Mesendoderm (in vitro differentiated cells): ENCODE data around the gene ELOVL7.

Experiments used
- DNase-seq: peaks from one replicate; pipeline ENCODE4 v3.0.0; 2013
- H2AK5ac ChIP-seq: 2 replicates; pipeline ENCODE4 v1.6.1; 2013; ENCODE audit warnings: low read length, inconsistent platforms
- H2BK120ac ChIP-seq: 2 replicates; pipeline ENCODE4 v1.6.1; 2013; ENCODE audit warnings: low read depth, mild to moderate bottlenecking, low read length, moderate library complexity, mixed read lengths
- H2BK15ac ChIP-seq: replicated peaks from 2 replicates; pipeline ENCODE4 v1.6.1; 2013; ENCODE audit warnings: low read depth, mild to moderate bottlenecking, moderate library complexity
- H2BK5ac ChIP-seq: 2 replicates; pipeline ENCODE4 v1.6.1; 2013; ENCODE audit warnings: low read length, inconsistent platforms
- H3K18ac ChIP-seq: 2 replicates; pipeline ENCODE4 v1.6.1; 2013; ENCODE audit warnings: mild to moderate bottlenecking, low read length, mixed read lengths
- H3K23ac ChIP-seq: one replicate; pipeline ENCODE4 v1.6.1; 2013; ENCODE audit warnings: low read length
- H3K27ac ChIP-seq: 2 replicates; pipeline ENCODE4 v1.5.1; 2013; ENCODE audit warnings: low read depth, mild to moderate bottlenecking, inconsistent platforms, low read length, moderate library complexity
- H3K27me3 ChIP-seq: 2 replicates; pipeline ENCODE4 v1.6.1; 2013; ENCODE audit warnings: low read length, control low read depth, mild to moderate bottlenecking, inconsistent platforms; ENCODE audit not compliant: insufficient read depth, poor library complexity
- H3K36me3 ChIP-seq: 2 replicates; pipeline ENCODE4 v1.6.1; 2013; ENCODE audit warnings: low read length, inconsistent platforms; ENCODE audit not compliant: control insufficient read depth, insufficient read depth
- H3K4ac ChIP-seq: one replicate; pipeline ENCODE4 v1.6.1; 2013; ENCODE audit warnings: low read depth, mild to moderate bottlenecking, low read length, moderate library complexity
- H3K4me1 ChIP-seq: 2 replicates; pipeline ENCODE4 v1.6.1; 2013; ENCODE audit warnings: low read depth, low read length, inconsistent platforms; ENCODE audit not compliant: control insufficient read depth
- H3K4me2 ChIP-seq: 2 replicates; pipeline ENCODE4 v1.6.1; 2013; ENCODE audit warnings: low read length
- H3K4me3 ChIP-seq: 2 replicates; pipeline ENCODE4 v1.5.1; 2013; ENCODE audit warnings: mild to moderate bottlenecking, low read length
- H3K56ac ChIP-seq: one replicate; pipeline ENCODE4 v1.6.1; 2013; ENCODE audit warnings: low read length
- H3K79me1 ChIP-seq: 2 replicates; pipeline ENCODE4 v1.6.1; 2013; ENCODE audit warnings: low read length, inconsistent platforms
- H3K79me2 ChIP-seq: 2 replicates; pipeline ENCODE4 v1.6.1; 2013; ENCODE audit warnings: mild to moderate bottlenecking, low read length; ENCODE audit not compliant: control insufficient read depth, insufficient read depth
- H3K9ac ChIP-seq: 2 replicates; pipeline ENCODE4 v1.6.1; 2013; ENCODE audit warnings: low read length, inconsistent platforms
- H4K5ac ChIP-seq: one replicate; pipeline ENCODE4 v1.6.1; 2013; ENCODE audit warnings: low read length
- H4K8ac ChIP-seq: one replicate; pipeline ENCODE4 v1.6.1; 2013; ENCODE audit warnings: low read depth, mild to moderate bottlenecking, control low read depth, low read length, moderate library complexity
- WGBS: extraction: QIAGEN DNeasy Blood & Tissue Kit; methylation state at CpG from one replicate; pipeline ENCODE4 v1.1.7; 2013; ENCODE audit warnings: low lambda C conversion rate, missing lambda C conversion rate; ENCODE audit not compliant: insufficient coverage; ENCODE audit errors: extremely low coverage; 5-methylcytosine and 5-hydroxymethylcytosine counted together

The ELOVL7 gene

DNA sequence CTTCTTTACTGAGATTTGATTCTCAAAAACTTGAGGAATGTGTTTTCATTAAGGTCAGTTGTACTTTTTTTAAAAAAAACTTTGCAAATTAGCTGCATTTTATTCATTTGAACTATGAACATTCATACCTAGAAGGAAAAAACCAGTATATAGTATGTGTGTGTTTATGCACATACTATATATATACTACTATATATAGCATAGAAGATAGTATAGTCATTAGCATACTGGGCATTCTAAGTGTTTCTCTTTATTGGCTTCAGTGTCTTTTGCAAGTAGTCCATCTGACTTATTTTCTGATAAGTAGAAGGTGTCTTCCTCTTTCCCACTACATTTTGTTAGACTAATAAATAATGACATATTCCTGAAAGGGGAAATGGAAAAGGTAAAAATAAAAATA is 33.0 kb downstream of the ELOVL7 start:
- H3K4me1 ChIP-seq = peaks cover 1% of the 10 kb centered on the region
- DNase-seq = no peak
- no peak overlapping the region for H2AK5ac ChIP-seq
- H3K79me2 ChIP-seq = no peaks in the 10 kb centered on the region
- no peak overlapping the region for H3K23ac ChIP-seq
- H3K4me2 ChIP-seq = no peak overlapping the region
- no peak overlapping the region for H2BK15ac ChIP-seq
- H2BK5ac ChIP-seq = no peak overlapping the region
- H3K4ac ChIP-seq = no peak overlapping the region
- H3K18ac ChIP-seq = no peak overlapping the region
- no peak overlapping the region for H3K56ac ChIP-seq
- H4K8ac ChIP-seq = no peak overlapping the region
- no peak overlapping the region for H3K4me3 ChIP-seq
- no peak overlapping the region for H3K9ac ChIP-seq
- H3K27me3 ChIP-seq = no peaks in the 10 kb centered on the region
- H4K5ac ChIP-seq = no peak overlapping the region
- H3K79me1 ChIP-seq = no peaks in the 10 kb centered on the region
- H3K27ac ChIP-seq = no peak overlapping the region
- H2BK120ac ChIP-seq = no peak overlapping the region
- no peaks in the 10 kb centered on the region for H3K36me3 ChIP-seq

DNA sequence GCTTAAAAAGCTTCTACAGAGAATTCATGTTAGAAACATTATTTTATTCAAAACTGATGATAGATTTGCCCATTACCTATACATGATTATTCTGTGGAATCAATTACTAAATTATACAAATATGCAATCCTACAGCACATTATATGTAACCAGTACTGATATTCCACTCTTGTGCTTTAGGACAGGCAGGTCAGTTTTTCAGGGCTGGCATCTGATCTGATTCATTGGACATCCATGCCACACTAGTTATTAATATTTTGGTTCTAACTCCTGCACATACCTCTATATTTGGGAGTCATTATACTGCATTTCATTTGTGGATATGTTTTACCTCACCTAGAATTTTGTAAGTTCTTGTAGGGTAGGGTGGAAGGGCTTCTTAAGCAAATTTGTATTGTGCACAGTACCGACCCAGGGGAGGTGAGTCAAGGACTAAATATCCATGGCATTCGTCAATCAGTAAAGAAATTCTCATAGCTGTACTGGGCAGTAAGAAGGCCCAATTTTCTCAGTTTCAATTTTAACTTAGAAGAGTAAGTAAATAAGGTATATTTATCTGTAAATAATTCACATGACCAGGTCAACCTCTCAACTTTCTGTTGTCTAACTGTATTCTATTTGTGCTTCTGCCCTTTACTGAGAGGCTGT is 33.5 kb downstream of the ELOVL7 start:
- no peak overlapping the region for H3K18ac ChIP-seq
- WGBS = no CpG with 5 or more reads among the region's 2 CpGs

DNA sequence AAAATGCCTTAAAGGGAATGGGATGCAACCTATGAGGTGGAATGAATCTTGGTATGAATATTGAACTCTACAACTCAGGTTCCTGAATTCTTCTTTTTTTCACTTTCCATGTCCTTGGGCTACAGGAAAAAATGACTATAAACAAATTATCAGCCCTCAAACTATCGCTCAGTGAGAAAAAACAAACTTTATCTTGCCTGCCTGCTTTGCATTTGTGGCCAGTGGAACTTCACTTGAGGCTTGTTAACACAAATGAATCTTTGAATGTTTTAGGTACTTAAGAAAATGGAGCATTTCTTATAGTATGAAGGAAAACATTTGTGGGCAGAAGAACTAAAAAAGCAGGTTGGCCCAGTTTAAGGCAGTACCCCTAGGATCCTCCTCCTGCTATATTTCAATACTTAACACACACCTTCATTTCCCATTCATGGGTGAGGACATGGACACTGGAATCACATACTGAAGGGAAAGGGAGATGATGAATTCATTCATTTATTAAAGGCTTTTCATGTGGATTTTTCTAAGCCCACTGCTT is 34.1 kb downstream of the ELOVL7 start:
- H3K79me2 ChIP-seq = no peaks in the 10 kb centered on the region
- H3K27ac ChIP-seq = no peak overlapping the region
- no peaks in the 10 kb centered on the region for H3K79me1 ChIP-seq
- no peak overlapping the region for H3K4ac ChIP-seq
- WGBS = no CpG with 5 or more reads among the region's 1 CpG
- H3K36me3 ChIP-seq = no peaks in the 10 kb centered on the region
- no peak overlapping the region for H4K8ac ChIP-seq
- H3K4me1 ChIP-seq = peaks cover 1% of the 10 kb centered on the region
- no peak overlapping the region for H3K56ac ChIP-seq
- H2AK5ac ChIP-seq = no peak overlapping the region
- no peak overlapping the region for H4K5ac ChIP-seq
- no peaks in the 10 kb centered on the region for H3K27me3 ChIP-seq
- H3K9ac ChIP-seq = no peak overlapping the region
- H3K18ac ChIP-seq = no peak overlapping the region
- no peak overlapping the region for H2BK120ac ChIP-seq
- H2BK5ac ChIP-seq = no peak overlapping the region
- no peak for DNase-seq
- no peak overlapping the region for H3K4me3 ChIP-seq
- H2BK15ac ChIP-seq = no peak overlapping the region
- no peak overlapping the region for H3K4me2 ChIP-seq
- no peak overlapping the region for H3K23ac ChIP-seq

More for the DNA sequence above, 33.5 kb downstream of the ELOVL7 start:
- H4K5ac ChIP-seq = no peak overlapping the region
- no peak overlapping the region for H3K23ac ChIP-seq
- no peak overlapping the region for H4K8ac ChIP-seq
- peaks cover 1% of the 10 kb centered on the region for H3K4me1 ChIP-seq
- H2AK5ac ChIP-seq = no peak overlapping the region
- H3K56ac ChIP-seq = no peak overlapping the region
- no peaks in the 10 kb centered on the region for H3K36me3 ChIP-seq
- H3K79me2 ChIP-seq = no peaks in the 10 kb centered on the region
- H3K4me3 ChIP-seq = no peak overlapping the region
- no peak overlapping the region for H3K27ac ChIP-seq
- no peak overlapping the region for H2BK5ac ChIP-seq
- no peak overlapping the region for H3K4ac ChIP-seq
- peak; percentile 26 for DNase-seq
- no peak overlapping the region for H3K9ac ChIP-seq
- H2BK120ac ChIP-seq = no peak overlapping the region
- H2BK15ac ChIP-seq = no peak overlapping the region
- no peak overlapping the region for H3K4me2 ChIP-seq
- no peaks in the 10 kb centered on the region for H3K79me1 ChIP-seq
- no peaks in the 10 kb centered on the region for H3K27me3 ChIP-seq

DNA sequence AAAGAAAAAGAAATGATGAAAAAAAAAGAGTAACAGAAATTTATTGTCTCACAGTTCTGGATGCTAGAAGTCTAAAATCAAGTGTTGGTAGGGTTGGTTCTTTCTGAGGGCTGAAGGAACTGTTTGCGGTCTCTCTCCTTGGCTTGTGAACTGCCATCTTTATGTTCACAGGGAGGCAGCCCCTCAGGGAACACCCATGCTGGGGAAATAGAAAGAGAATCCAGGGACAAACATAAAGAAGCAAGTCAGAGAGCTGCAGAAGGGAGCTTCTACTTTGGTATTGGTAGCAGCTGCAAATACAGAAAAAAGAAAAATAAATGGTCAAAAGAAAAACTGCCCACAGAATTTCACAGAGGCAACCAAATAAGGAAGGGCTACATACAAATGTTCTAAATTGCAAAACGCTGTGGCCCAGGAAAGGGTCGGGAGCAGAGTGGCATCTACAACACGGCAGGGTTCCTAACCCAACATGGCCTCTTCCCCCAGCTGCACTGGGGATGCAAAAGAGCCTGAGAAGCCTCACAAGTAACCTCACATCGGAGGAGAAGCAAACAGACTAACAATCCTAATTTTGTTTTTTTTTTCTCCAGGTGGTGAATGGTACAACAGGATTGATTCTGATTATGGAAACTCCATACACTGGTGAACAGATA is 37.4 kb downstream of the ELOVL7 start:
- DNase-seq = no peak
- Histone ChIP-seq H3K9ac (no peak overlapping the region), H2BK15ac (no peak overlapping the region), H4K5ac (no peak overlapping the region), H3K27me3 (no peaks in the 10 kb centered on the region), H3K79me2 (no peaks in the 10 kb centered on the region), H3K36me3 (no peaks in the 10 kb centered on the region), H2BK5ac (no peak overlapping the region), H2AK5ac (no peak overlapping the region), H4K8ac (no peak overlapping the region), H3K4me3 (no peak overlapping the region), H3K27ac (no peak overlapping the region), H3K18ac (no peak overlapping the region), H3K4ac (no peak overlapping the region), H3K79me1 (no peaks in the 10 kb centered on the region), H3K4me2 (no peak overlapping the region), H3K23ac (no peak overlapping the region), H3K56ac (no peak overlapping the region), H3K4me1 (no peaks in the 10 kb centered on the region), H2BK120ac (no peak overlapping the region)
- no CpG with 5 or more reads among the region's 5 CpGs for WGBS

DNA sequence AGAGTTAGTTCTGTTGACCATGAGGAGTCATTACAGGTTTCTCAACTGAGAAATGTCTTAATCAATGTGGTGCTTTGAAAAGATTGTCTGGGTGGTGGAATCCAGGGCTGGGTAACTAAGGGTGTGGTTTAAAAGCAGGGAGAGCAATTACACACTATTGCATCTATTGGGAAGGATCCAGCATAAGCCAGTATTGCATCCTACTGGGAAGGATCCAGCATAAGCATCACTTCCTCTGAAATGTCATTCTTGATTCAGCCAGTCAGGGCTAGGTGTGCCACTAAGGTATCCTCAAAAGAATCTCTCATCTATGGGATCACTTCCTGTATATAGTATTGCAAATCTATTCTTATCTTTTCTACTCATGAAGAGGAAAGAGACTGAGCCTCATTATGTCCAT is 38.6 kb downstream of the ELOVL7 start:
- Histone ChIP-seq H4K8ac (no peak overlapping the region), H3K4ac (no peak overlapping the region), H3K4me3 (no peak overlapping the region), H3K23ac (no peak overlapping the region), H3K79me1 (no peaks in the 10 kb centered on the region), H3K18ac (no peak overlapping the region), H3K79me2 (no peaks in the 10 kb centered on the region), H3K27me3 (no peaks in the 10 kb centered on the region), H4K5ac (no peak overlapping the region), H3K4me2 (no peak overlapping the region), H3K9ac (no peak overlapping the region), H2AK5ac (no peak overlapping the region), H3K4me1 (no peaks in the 10 kb centered on the region), H2BK15ac (no peak overlapping the region), H3K27ac (no peak overlapping the region), H3K56ac (no peak overlapping the region), H2BK5ac (no peak overlapping the region), H2BK120ac (no peak overlapping the region), H3K36me3 (no peaks in the 10 kb centered on the region)
- DNase-seq = peak; percentile 9

DNA sequence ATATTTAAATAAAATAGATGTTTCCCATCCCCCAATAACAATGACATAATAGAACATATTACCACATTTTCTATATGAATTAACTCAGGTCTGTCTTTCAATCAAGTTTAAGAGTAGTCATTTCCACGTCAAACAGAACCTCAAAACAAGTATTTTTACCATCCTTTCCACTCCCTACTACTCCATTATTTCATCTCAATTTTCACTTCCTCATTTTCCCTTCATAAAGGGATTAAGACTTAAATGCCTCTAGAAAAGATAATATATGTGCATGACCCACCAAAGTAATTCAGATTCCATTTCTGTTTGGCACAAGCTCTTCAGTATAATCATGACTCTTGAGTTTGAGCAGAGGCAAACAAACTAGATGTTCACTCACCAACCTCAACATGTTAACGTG is 40.4 kb downstream of the ELOVL7 start:
- no CpG with 5 or more reads among the region's 2 CpGs for WGBS
- Histone ChIP-seq H4K8ac (no peak overlapping the region), H2BK15ac (no peak overlapping the region), H2AK5ac (no peak overlapping the region), H3K4me1 (no peaks in the 10 kb centered on the region), H3K27me3 (no peaks in the 10 kb centered on the region), H3K79me2 (no peaks in the 10 kb centered on the region), H3K4ac (no peak overlapping the region), H3K4me2 (no peak overlapping the region), H3K4me3 (no peak overlapping the region), H4K5ac (no peak overlapping the region), H2BK120ac (no peak overlapping the region), H3K18ac (no peak overlapping the region), H3K79me1 (no peaks in the 10 kb centered on the region), H3K36me3 (no peaks in the 10 kb centered on the region), H2BK5ac (no peak overlapping the region), H3K23ac (no peak overlapping the region), H3K27ac (no peak overlapping the region), H3K9ac (no peak overlapping the region), H3K56ac (no peak overlapping the region)
- no peak for DNase-seq
